ENCODE measurements around the gene SLC35A5.

The SLC35A5 gene

GRCh38 chr3:112619295-112619694 is 57.5 kb downstream of the SLC35A5 start:
- no peak for DNase-seq (ENCODE audit: low spot score in 2 of 2)
- in situ Hi-C loops (cut with MboI; ENCODE audit: low sequenced_read_pairs): no loop called here
- Histone ChIP-seq H3K9me3 (no peaks in the 10 kb centered on the region), H3K36me3 (replicated peaks) (no peaks in the 10 kb centered on the region), H3K4me1 (peaks cover 5% of the 10 kb centered on the region), H3K4me3 (no peak overlapping the region), H3K27me3 (ENCODE audit: low read depth) (no peaks in the 10 kb centered on the region)

- Histone ChIP-seq H3K4me1 (peaks cover 2% of the 10 kb centered on the region; the same call in 1 of the 2 replicates), H3K27me3 (ENCODE audit: low read depth) (no peaks in the 10 kb centered on the region), H3K4me3 (no peak overlapping the region), H3K36me3 (replicated peaks) (no peaks in the 10 kb centered on the region), H3K9me3 (no peaks in the 10 kb centered on the region)
- in situ Hi-C loops (cut with MboI; ENCODE audit: low sequenced_read_pairs): no loop called here
- DNase-seq (ENCODE audit: low spot score in 2 of 2): no peak
Measured at GRCh38 chr3:112623213-112623612, 61.4 kb downstream of the SLC35A5 start.

DNA sequence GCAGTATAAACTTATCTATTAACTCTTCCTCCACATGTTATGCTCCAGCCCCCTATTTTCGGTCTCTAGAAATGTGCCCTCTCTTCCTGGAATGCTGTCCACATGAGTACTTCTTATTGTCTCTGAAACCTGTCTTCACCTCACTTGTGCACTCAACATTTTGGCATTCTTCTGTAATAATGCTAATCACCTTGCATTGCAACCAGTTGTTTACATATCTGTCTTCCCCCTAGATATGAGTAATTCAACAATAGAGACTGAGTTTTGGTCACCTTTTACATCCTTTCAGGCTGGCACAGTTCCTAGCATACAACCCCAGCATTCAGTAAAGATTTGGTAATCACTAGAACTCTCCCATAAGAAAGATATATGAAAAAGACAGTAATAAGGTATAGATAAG is 61.9 kb downstream of the SLC35A5 start:
- DNase-seq (ENCODE audit: low spot score in 2 of 2): no peak
- in situ Hi-C loops (cut with MboI; ENCODE audit: low sequenced_read_pairs): no loop called here
- Histone ChIP-seq H3K27me3 (ENCODE audit: low read depth) (no peaks in the 10 kb centered on the region), H3K36me3 (replicated peaks) (no peaks in the 10 kb centered on the region), H3K9me3 (no peaks in the 10 kb centered on the region), H3K4me3 (no peak overlapping the region), H3K4me1 (peaks cover 2% of the 10 kb centered on the region; the same call in 1 of the 2 replicates)

DNA sequence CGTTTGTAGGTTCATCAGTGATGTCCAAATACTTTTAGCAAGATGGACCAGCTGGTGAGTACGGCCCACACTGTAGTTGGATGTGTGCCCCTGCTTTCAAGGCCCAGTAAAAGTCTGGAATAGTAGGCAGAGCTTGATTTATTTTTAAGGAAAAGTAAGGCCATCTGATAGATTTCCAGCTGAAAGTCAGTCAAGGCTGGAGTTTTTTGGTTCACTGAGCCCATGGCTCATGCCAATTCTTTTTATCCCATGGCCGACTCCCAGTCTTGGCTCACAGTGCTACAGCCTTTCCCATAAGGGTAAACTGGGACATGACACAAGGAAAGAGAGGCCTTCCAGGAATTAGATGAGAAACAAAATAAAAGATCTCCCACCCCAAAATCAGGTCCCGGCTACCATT is 65.6 kb downstream of the SLC35A5 start:
- Histone ChIP-seq H3K9me3 (no peaks in the 10 kb centered on the region), H3K4me3 (no peak overlapping the region), H3K4me1 (peaks cover 8% of the 10 kb centered on the region), H3K36me3 (replicated peaks) (no peaks in the 10 kb centered on the region), H3K27me3 (ENCODE audit: low read depth) (no peaks in the 10 kb centered on the region)
- in situ Hi-C loops (cut with MboI; ENCODE audit: low sequenced_read_pairs): loop anchor here (25.0 kb wide), 1 partner anchor 660 kb away; no protein-coding TSS in a partner anchor
- DNase-seq (ENCODE audit: low spot score in 2 of 2): no peak

DNA sequence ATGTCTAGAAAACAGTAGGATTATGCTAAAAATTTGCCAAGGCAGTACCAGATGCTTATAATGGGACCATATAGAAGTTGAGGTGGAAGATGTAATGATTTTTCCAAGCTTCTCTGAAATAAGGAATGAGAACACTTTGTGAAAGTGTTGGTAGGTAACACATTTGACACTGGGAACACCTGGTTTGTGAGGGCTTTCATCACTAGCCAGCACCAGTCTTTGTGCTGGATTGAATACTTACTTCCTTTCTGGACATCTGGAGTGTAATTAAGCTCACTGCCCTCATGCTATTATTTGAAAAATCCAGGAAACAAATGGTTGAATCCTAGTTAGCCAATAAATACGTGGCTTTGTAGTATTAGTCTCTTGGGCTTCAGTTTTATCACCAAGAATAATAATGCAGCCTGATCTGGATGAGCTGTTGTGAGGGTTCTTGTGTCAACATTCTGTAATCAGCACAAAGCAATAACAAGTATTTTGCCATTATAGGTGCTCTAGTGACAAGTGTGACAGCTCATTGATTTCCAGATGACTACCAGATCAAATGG is 66.1 kb downstream of the SLC35A5 start:
- H3K27me3 ChIP-seq (ENCODE audit: low read depth): no peaks in the 10 kb centered on the region
- H3K4me1 ChIP-seq: peaks cover 14% of the 10 kb centered on the region
- H3K4me3 ChIP-seq: no peak overlapping the region
- in situ Hi-C loops (cut with MboI; ENCODE audit: low sequenced_read_pairs): loop anchor here (25.0 kb wide), 1 partner anchor 659 kb away; no protein-coding TSS in a partner anchor
- no peak for DNase-seq (ENCODE audit: low spot score in 2 of 2)
- no peaks in the 10 kb centered on the region for H3K9me3 ChIP-seq
- H3K36me3 ChIP-seq (replicated peaks): no peaks in the 10 kb centered on the region

- DNase-seq (ENCODE audit: low spot score in 2 of 2): no peak
- H3K36me3 ChIP-seq (replicated peaks): no peaks in the 10 kb centered on the region
- in situ Hi-C loops (cut with MboI; ENCODE audit: low sequenced_read_pairs): loop anchor here (25.0 kb wide), 1 partner anchor 658 kb away; no protein-coding TSS in a partner anchor
- H3K4me3 ChIP-seq: no peak overlapping the region
- H3K4me1 ChIP-seq: peaks cover 28% of the 10 kb centered on the region
- H3K9me3 ChIP-seq: no peaks in the 10 kb centered on the region
- H3K27me3 ChIP-seq (ENCODE audit: low read depth): no peaks in the 10 kb centered on the region
Measured at GRCh38 chr3:112629425-112629824, 67.6 kb downstream of the SLC35A5 start.

GRCh38 chr3:112631257-112631656 is 69.4 kb downstream of the SLC35A5 start:
- in situ Hi-C loops (cut with MboI; ENCODE audit: low sequenced_read_pairs): loop anchor here (25.0 kb wide), 1 partner anchor 656 kb away; no protein-coding TSS in a partner anchor
- no peak overlapping the region for H3K4me3 ChIP-seq
- H3K4me1 ChIP-seq: peaks cover 39% of the 10 kb centered on the region
- no peaks in the 10 kb centered on the region for H3K9me3 ChIP-seq
- no peaks in the 10 kb centered on the region for H3K36me3 ChIP-seq (replicated peaks)
- DNase-seq (ENCODE audit: low spot score in 2 of 2): no peak
- H3K27me3 ChIP-seq (ENCODE audit: low read depth): no peaks in the 10 kb centered on the region

- Histone ChIP-seq H3K36me3 (replicated peaks) (no peaks in the 10 kb centered on the region), H3K4me3 (no peak overlapping the region), H3K9me3 (no peaks in the 10 kb centered on the region), H3K4me1 (peaks cover 36% of the 10 kb centered on the region), H3K27me3 (ENCODE audit: low read depth) (no peaks in the 10 kb centered on the region)
- in situ Hi-C loops (cut with MboI; ENCODE audit: low sequenced_read_pairs): loop anchor here (25.0 kb wide), 1 partner anchor 655 kb away; no protein-coding TSS in a partner anchor
- DNase-seq (ENCODE audit: low spot score in 2 of 2): no peak
Measured at GRCh38 chr3:112632596-112632995, 70.8 kb downstream of the SLC35A5 start.

DNA sequence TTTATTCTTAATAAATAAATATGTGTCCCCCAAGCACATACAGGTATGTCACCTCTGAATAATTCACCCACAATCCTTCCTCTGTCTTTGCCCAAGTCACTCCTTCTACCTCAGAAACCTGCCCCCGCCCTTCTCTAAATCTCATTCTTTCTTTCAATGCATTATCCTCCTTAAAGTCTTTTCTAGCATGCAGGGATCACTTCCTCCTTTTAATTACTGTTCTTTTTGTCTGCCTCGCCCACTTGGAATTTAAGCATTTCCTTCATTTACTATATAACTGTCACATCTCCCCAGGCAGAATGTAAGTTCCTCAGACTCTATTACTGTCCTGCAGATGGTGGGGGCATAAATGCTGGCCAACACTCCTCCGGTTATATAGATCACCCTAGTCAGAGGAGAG is 71.3 kb downstream of the SLC35A5 start:
- in situ Hi-C loops (cut with MboI; ENCODE audit: low sequenced_read_pairs): loop anchor here (25.0 kb wide), 1 partner anchor 654 kb away; no protein-coding TSS in a partner anchor
- Histone ChIP-seq H3K9me3 (no peaks in the 10 kb centered on the region), H3K4me3 (no peak overlapping the region), H3K27me3 (ENCODE audit: low read depth) (no peaks in the 10 kb centered on the region), H3K36me3 (replicated peaks) (no peaks in the 10 kb centered on the region), H3K4me1 (peaks cover 36% of the 10 kb centered on the region)
- peak in 1 of 2 experiments; percentile 37 for DNase-seq (ENCODE audit: low spot score in 2 of 2)

DNA sequence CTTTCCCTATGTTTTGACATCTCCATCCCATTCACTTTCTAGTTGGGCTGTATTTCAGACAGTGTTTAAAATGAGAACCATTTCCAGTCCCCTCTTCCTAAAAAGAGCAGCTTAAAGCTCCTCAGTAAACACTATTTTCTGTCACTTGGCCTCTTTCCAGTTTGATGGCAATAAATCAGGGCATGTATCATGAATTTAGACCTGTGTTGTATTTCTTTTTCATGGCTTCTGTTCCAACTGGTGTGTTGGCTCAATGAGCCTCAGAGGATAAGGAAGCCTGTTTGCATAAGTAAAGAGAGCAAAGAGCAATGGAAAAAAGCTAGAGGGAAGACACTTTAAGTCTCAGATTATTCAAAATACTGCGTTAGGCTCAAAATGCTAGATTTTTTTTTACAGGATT is 71.9 kb downstream of the SLC35A5 start:
- DNase-seq (ENCODE audit: low spot score in 2 of 2): peak; percentile 56 to 91
- Histone ChIP-seq H3K9me3 (no peaks in the 10 kb centered on the region), H3K36me3 (replicated peaks) (no peaks in the 10 kb centered on the region), H3K4me1 (peaks cover 36% of the 10 kb centered on the region), H3K4me3 (no peak overlapping the region), H3K27me3 (ENCODE audit: low read depth) (no peaks in the 10 kb centered on the region)
- in situ Hi-C loops (cut with MboI; ENCODE audit: low sequenced_read_pairs): loop anchor here (25.0 kb wide), 1 partner anchor 654 kb away; no protein-coding TSS in a partner anchor

DNA sequence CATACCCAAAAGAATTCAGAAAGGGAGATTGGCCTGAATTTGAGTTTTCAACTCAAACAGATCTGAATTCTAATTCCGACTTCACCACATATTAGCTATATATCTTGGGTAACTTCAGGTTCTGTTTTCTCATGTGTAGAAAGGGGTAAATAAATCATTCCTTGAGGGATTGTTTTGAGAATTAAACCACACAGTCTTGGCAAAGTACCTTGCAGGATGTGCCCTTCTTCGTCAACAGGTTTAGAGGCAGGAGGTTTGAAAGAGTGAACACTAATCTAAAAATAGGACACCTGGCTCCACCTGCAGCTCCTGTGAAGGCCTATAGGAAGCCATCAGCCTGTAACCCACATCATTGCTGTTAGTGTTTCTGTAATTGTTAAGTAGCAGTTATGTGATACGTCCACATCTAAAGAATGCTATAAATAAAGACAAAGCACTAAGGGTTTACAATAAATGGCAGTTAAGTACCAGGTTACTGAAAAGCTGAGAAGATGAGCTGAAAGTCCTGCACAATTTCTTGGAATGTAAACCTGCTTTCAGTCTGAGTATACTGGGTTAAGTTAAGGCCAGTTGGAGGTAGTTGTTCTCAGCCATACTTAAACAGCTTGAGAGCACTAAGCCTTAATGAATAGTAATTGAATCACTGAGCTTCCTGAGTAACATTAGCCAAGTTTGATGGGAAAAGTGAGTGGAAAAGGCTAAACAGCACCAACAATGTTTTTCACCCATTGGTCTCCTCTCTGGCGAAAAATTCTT is 73.1 kb downstream of the SLC35A5 start:
- H3K4me3 ChIP-seq: no peak overlapping the region
- H3K4me1 ChIP-seq: peaks cover 39% of the 10 kb centered on the region
- H3K36me3 ChIP-seq (replicated peaks): no peaks in the 10 kb centered on the region
- H3K27me3 ChIP-seq (ENCODE audit: low read depth): no peaks in the 10 kb centered on the region
- H3K9me3 ChIP-seq: no peaks in the 10 kb centered on the region
- DNase-seq (ENCODE audit: low spot score in 2 of 2): no peak
- in situ Hi-C loops (cut with MboI; ENCODE audit: low sequenced_read_pairs): loop anchor here (25.0 kb wide), 1 partner anchor 652 kb away; no protein-coding TSS in a partner anchor
